Neural crest cell (in vitro differentiated cells): ENCODE data around the gene OLFML1. TPM values are rescaled to one million over a fixed set of nuclear protein-coding genes. Genes with fewer than 3 reads are reported as not detected.

ENCODE experiments used
- DNase-seq: peaks from one replicate; pipeline ENCODE4 v3.0.0; 2021; ENCODE audit warnings: low read depth, mixed read lengths, low spot score
- H3K27ac Mint-ChIP-seq: one replicate; pipeline ENCODE4 v1.8.0; 2021; ENCODE audit warnings: mild to moderate bottlenecking, mixed read lengths; ENCODE audit not compliant: unreplicated experiment
- H3K27me3 Mint-ChIP-seq: 2 replicates; pipeline ENCODE4 v1.8.0; 2021; ENCODE audit warnings: low read depth, mild to moderate bottlenecking, mixed read lengths
- H3K36me3 Mint-ChIP-seq: 2 replicates; pipeline ENCODE4 v1.8.0; 2021; ENCODE audit warnings: low read depth, mild to moderate bottlenecking, mixed read lengths
- H3K4me1 Mint-ChIP-seq: 2 replicates; pipeline ENCODE4 v1.8.0; 2021; ENCODE audit warnings: mixed read lengths
- H3K4me3 Mint-ChIP-seq: one replicate; pipeline ENCODE4 v1.8.0; 2021; ENCODE audit warnings: mild to moderate bottlenecking, mixed read lengths
- H3K9me3 Mint-ChIP-seq: 2 replicates; pipeline ENCODE4 v1.8.0; 2021; ENCODE audit warnings: mixed read lengths
- CTCF ChIP-seq: fragments of 200-600 bp; sonication (generic); conservative IDR thresholded peaks from 2 replicates; pipeline ENCODE4 v1.5.0; 2021; ENCODE audit warnings: antibody characterized with exemption, mild to moderate bottlenecking
- total RNA-seq: library from RNA; stranded (reverse); gene quantifications from 2 replicates; pipeline ENCODE4 v1.2.1, GENCODE V29; 2021

The OLFML1 gene
- total RNA-seq, 1 donor from 2014 or later = 0.84 TPM

GRCh38 chr11:7494086-7494745, 8.9 kb downstream of the OLFML1 start:
- H3K27ac Mint-ChIP-seq = peak overlapping the region; percentile 16

GRCh38 chr11:7495882-7496551, 10.7 kb downstream of the OLFML1 start:
- no peaks in the 10 kb centered on the region for H3K27me3 Mint-ChIP-seq
- no peak overlapping the region for H3K4me3 Mint-ChIP-seq
- H3K9me3 Mint-ChIP-seq = no peaks in the 10 kb centered on the region
- no peaks in the 10 kb centered on the region for H3K36me3 Mint-ChIP-seq
- no peak for TF ChIP-seq CTCF
- no peak overlapping the region for H3K27ac Mint-ChIP-seq
- H3K4me1 Mint-ChIP-seq = no peaks in the 10 kb centered on the region
- no peak for DNase-seq

More at GRCh38 chr11:7494086-7494745, 8.9 kb downstream of the OLFML1 start:
- TF ChIP-seq CTCF = no peak
- no peaks in the 10 kb centered on the region for H3K4me1 Mint-ChIP-seq
- no peaks in the 10 kb centered on the region for H3K9me3 Mint-ChIP-seq
- H3K36me3 Mint-ChIP-seq = no peaks in the 10 kb centered on the region
- H3K4me3 Mint-ChIP-seq = no peak overlapping the region
- no peak for DNase-seq
- H3K27me3 Mint-ChIP-seq = no peaks in the 10 kb centered on the region

GRCh38 chr11:7498193-7498592, 12.9 kb downstream of the OLFML1 start:
- Mint-ChIP-seq H3K4me1 (no peaks in the 10 kb centered on the region), H3K36me3 (no peaks in the 10 kb centered on the region), H3K27ac (peak overlapping the region; percentile 74), H3K4me3 (no peak overlapping the region), H3K27me3 (no peaks in the 10 kb centered on the region), H3K9me3 (no peaks in the 10 kb centered on the region)
- no peak for DNase-seq
- no peak for TF ChIP-seq CTCF

DNA sequence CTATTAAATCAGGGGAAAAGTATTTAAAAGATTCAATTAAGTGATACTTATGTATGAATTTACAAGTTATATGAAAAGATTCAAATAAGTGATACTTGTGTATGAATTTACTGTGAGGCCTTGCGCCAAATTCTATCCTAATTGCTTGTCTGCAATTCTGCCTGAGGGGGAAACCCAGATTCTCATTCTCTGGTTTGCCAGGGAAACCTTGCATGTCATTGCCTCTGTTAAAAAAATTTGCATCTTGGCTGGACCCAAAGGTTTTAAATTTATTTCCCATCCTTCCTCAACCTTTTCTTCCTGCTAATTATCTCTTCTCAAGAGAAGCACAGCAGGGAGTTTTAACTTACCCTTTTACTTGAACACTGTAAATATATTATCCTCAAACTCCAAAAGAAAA, 13.8 kb downstream of the OLFML1 start:
- no peak overlapping the region for H3K4me3 Mint-ChIP-seq
- H3K36me3 Mint-ChIP-seq = no peaks in the 10 kb centered on the region
- H3K27me3 Mint-ChIP-seq = no peaks in the 10 kb centered on the region
- no peak overlapping the region for H3K27ac Mint-ChIP-seq
- no peak for TF ChIP-seq CTCF
- no peaks in the 10 kb centered on the region for H3K4me1 Mint-ChIP-seq
- H3K9me3 Mint-ChIP-seq = no peaks in the 10 kb centered on the region
- DNase-seq = no peak

- Mint-ChIP-seq H3K9me3 (no peaks in the 10 kb centered on the region), H3K4me3 (no peak overlapping the region), H3K4me1 (no peaks in the 10 kb centered on the region), H3K27ac (no peak overlapping the region), H3K36me3 (no peaks in the 10 kb centered on the region), H3K27me3 (no peaks in the 10 kb centered on the region)
- no peak for DNase-seq
- TF ChIP-seq CTCF = no peak
Observed at GRCh38 chr11:7500251-7500650, 14.9 kb downstream of the OLFML1 start.
